Gastrocnemius medialis (tissue), 4 donors: Measurements from ENCODE around the gene LCNL1. TPM values are rescaled to one million over a fixed set of nuclear protein-coding genes. Genes with fewer than 3 reads are reported as not detected.

Experiments used
- ATAC-seq, 2 donors: fragments of 150-250 bp; one replicate each; pipeline ENCODE4 v1.9.1; 2016
- DNase-seq, 2 donors: peaks; one replicate each; pipeline ENCODE4 v3.0.0-alpha.2; 2019
- H3K27ac ChIP-seq, 4 donors: fragments of 200-600 bp; sonication (generic); 1 replicate in 1 of 4; 2 replicates in 3 of 4; pipeline ENCODE4 v1.5.1; 2016 to 2018; ENCODE audit warnings: mild to moderate bottlenecking in 2 of 4, moderate library complexity in 1 of 4
- H3K27me3 ChIP-seq, 3 donors: fragments of 200-600 bp; sonication (generic) in 2 of 3; 1 replicate in 1 of 3; 2 replicates in 2 of 3; pipeline versions ENCODE4 v1.5.1 to v1.6.0; 2016 to 2019; ENCODE audit warnings: mild to moderate bottlenecking in 1 of 3, moderate library complexity in 1 of 3
- H3K36me3 ChIP-seq, 2 donors: fragments of 200-600 bp; sonication (generic) in 1 of 2; one replicate each; pipeline ENCODE4 v1.5.1; 2017 to 2018
- H3K4me1 ChIP-seq, 2 donors: fragments of 200-600 bp; sonication (generic) in 1 of 2; one replicate each; pipeline ENCODE4 v1.5.1; 2016 to 2017; ENCODE audit warnings: mild to moderate bottlenecking in 2 of 2
- H3K4me3 ChIP-seq, 4 donors: fragments of 200-600 bp; sonication (generic) in 3 of 4; 1 replicate in 1 of 4; 2 replicates in 3 of 4; pipeline ENCODE4 v1.5.1; 2016 to 2019; ENCODE audit warnings: mild to moderate bottlenecking in 2 of 4
- H3K9me3 ChIP-seq, 3 donors: fragments of 200-600 bp; sonication (generic) in 2 of 3; 1 replicate in 1 of 3; 2 replicates in 2 of 3; pipeline ENCODE4 v1.5.1; 2016 to 2019
- CTCF ChIP-seq, 5 experiments: fragments of 450-650 bp in 3 of 5; fragments of 200-600 bp in 2 of 5; sonication (generic) in 2 of 5; IDR thresholded peaks in 4 of 5; conservative IDR thresholded peaks in 1 of 5; 1 replicate in 4 of 5; 2 replicates in 1 of 5; pipeline ENCODE4 v1.5.1; 2016 to 2019; ENCODE audit warnings: antibody characterized with exemption in 5 of 5, mild to moderate bottlenecking in 3 of 5, moderate library complexity in 3 of 5
- POLR2A ChIP-seq, 2 donors: fragments of 450-650 bp; IDR thresholded peaks; one replicate each; pipeline ENCODE4 v1.6.1; 2017; ENCODE audit warnings: antibody characterized with exemption in 2 of 2, mild to moderate bottlenecking in 2 of 2, moderate library complexity in 2 of 2
- in situ Hi-C, 4 donors: fragments of 200-750 bp; cut with MboI; loops; one replicate each; pipeline versions ENCODE4 v1.15.0 to v1.8.0; 2017; ENCODE audit warnings: low sequenced_read_pairs in 4 of 4
- intact Hi-C: fragments of 100-400 bp; cut with DNase I; formaldehyde crosslinking; loops from one replicate; pipeline ENCODE4 v1.15.1; 2023; ENCODE audit warnings: low total_unique reads
- total RNA-seq, 4 donors: library from RNA; depleted of rRNA; stranded (reverse); fragments of >200 nt; gene quantifications; one replicate each; pipeline versions ENCODE4 v1.1.0 to v1.2.3, GENCODE V29; 2016

The LCNL1 gene
- total RNA-seq, 4 donors from 2014 or later = 0.10 TPM; not detected in 3

- TF ChIP-seq POLR2A (IDR thresholded peaks at IDR 0.05) (no peak), CTCF (IDR thresholded peaks at IDR 0.05 in 4 of 5, conservative IDR thresholded peaks at IDR 0.05 in 1 of 5) (no peak)
- Histone ChIP-seq H3K9me3 (no peaks in the 10 kb centered on the region), H3K27ac (no peak overlapping the region), H3K4me1 (peaks cover 0 to 8% of the 10 kb centered on the region in 2 donors), H3K27me3 (peaks cover 0 to 11% (median 9%) of the 10 kb centered on the region in 3 donors), H3K4me3 (no peak overlapping the region), H3K36me3 (no peaks in the 10 kb centered on the region)
- in situ Hi-C loops = no loop called here
- intact Hi-C loops = no loop called here
- ATAC-seq = no peak
- no peak for DNase-seq
These were observed 8.9 kb upstream of the LCNL1 start for GRCh38 chr9:136973618-136974617.

GRCh38 chr9:136974817-136975535 is 7.8 kb upstream of the LCNL1 start:
- DNase-seq = no peak
- ATAC-seq = no peak
- in situ Hi-C loops (no loop called here), intact Hi-C loops (no loop called here)
- Histone ChIP-seq H3K4me3 (no peak overlapping the region), H3K9me3 (no peaks in the 10 kb centered on the region), H3K27me3 (peaks cover 0 to 11% (median 9%) of the 10 kb centered on the region in 3 donors), H3K27ac (no peak overlapping the region), H3K4me1 (peaks cover 0 to 8% of the 10 kb centered on the region in 2 donors), H3K36me3 (no peaks in the 10 kb centered on the region)
- no peak for TF ChIP-seq CTCF (IDR thresholded peaks at IDR 0.05 in 4 of 5, conservative IDR thresholded peaks at IDR 0.05 in 1 of 5)
- no peak for TF ChIP-seq POLR2A (IDR thresholded peaks at IDR 0.05)

GRCh38 chr9:136975644-136976043 is 7.1 kb upstream of the LCNL1 start:
- ATAC-seq (no peak), DNase-seq (no peak)
- Histone ChIP-seq H3K4me3 (no peak overlapping the region), H3K36me3 (no peaks in the 10 kb centered on the region), H3K27ac (no peak overlapping the region), H3K4me1 (peaks cover 0 to 8% of the 10 kb centered on the region in 2 donors), H3K27me3 (peaks cover 0 to 11% (median 9%) of the 10 kb centered on the region in 3 donors), H3K9me3 (no peaks in the 10 kb centered on the region)
- TF ChIP-seq CTCF (IDR thresholded peaks at IDR 0.05 in 4 of 5, conservative IDR thresholded peaks at IDR 0.05 in 1 of 5) (peak in 2 of 5 experiments; percentile 10 to 23), POLR2A (IDR thresholded peaks at IDR 0.05) (no peak)
- in situ Hi-C loops = no loop called here
- intact Hi-C loops = no loop called here

- no peak for ATAC-seq
- intact Hi-C loops = no loop called here
- H3K4me1 ChIP-seq = peaks cover 0 to 8% of the 10 kb centered on the region in 2 donors
- DNase-seq = no peak
- H3K27ac ChIP-seq = peak within 1 kb of the TSS; percentile 4 to 60 (median 31)
- no peaks in the 10 kb centered on the region for H3K9me3 ChIP-seq
- in situ Hi-C loops = no loop called here
- H3K27me3 ChIP-seq = peaks cover 0 to 11% (median 9%) of the 10 kb centered on the region in 3 donors
- no peaks in the 10 kb centered on the region for H3K36me3 ChIP-seq
- peak within 1 kb of the TSS; percentile 46 to 67 (median 55) for H3K4me3 ChIP-seq
- no peak for TF ChIP-seq POLR2A (IDR thresholded peaks at IDR 0.05)
- TF ChIP-seq CTCF (IDR thresholded peaks at IDR 0.05 in 4 of 5, conservative IDR thresholded peaks at IDR 0.05 in 1 of 5) = no peak
These were observed 5.6 kb upstream of the LCNL1 start, which contains the start of gene PTGDS for GRCh38 chr9:136977223-136977622. TSS of gene PTGDS (plus strand) at chr9:136977504. CDS start at chr9:136977579, 75 bp downstream.
